COLO668 (cell line): ENCODE data around the gene CUBN.
"Not testable (repeated sequence)": the region's sequence is repeated elsewhere in the genome, so short reads cannot be mapped to it uniquely, and the experiment has no call there.

Source experiments
- DNase-seq: peaks from one replicate; lab custom pipeline; 2025; ENCODE audit not compliant: unreplicated experiment; lab: John Stamatoyannopoulos, UW

CUBN gene

GRCh38 chr10:17141504-17142229 lies 12.1 kb upstream of the CUBN start:
- no peak for DNase-seq

- no peak for DNase-seq
Observed at GRCh38 chr10:17140386-17140761, 10.8 kb upstream of the CUBN start.

GRCh38 chr10:17138460-17139042 lies 8.9 kb upstream of the CUBN start:
- DNase-seq = no peak

- no peak for DNase-seq
Observed at GRCh38 chr10:17134737-17135260, 5.2 kb upstream of the CUBN start.

- DNase-seq = no peak
Observed at GRCh38 chr10:17134282-17134681, 4.7 kb upstream of the CUBN start.

GRCh38 chr10:17128261-17128660 lies 1.4 kb downstream of the CUBN start:
- no peak for DNase-seq

GRCh38 chr10:17126327-17126726 lies 3.3 kb downstream of the CUBN start:
- no peak for DNase-seq

- DNase-seq = no peak
Observed at GRCh38 chr10:17125206-17125893, 4.3 kb downstream of the CUBN start.

- DNase-seq = no peak
Observed at GRCh38 chr10:17123961-17124360, 5.7 kb downstream of the CUBN start.

GRCh38 chr10:17122726-17123661 lies 6.6 kb downstream of the CUBN start:
- DNase-seq = no peak

- DNase-seq = no peak
Observed at GRCh38 chr10:17122052-17122451, 7.6 kb downstream of the CUBN start.

- no peak for DNase-seq
Observed at GRCh38 chr10:17120694-17121093, 8.9 kb downstream of the CUBN start.

GRCh38 chr10:17119845-17120244 lies 9.8 kb downstream of the CUBN start:
- no peak for DNase-seq

- no peak for DNase-seq
Observed at GRCh38 chr10:17116193-17116592, 13.4 kb downstream of the CUBN start.

- no peak for DNase-seq
Observed at GRCh38 chr10:17115683-17116082, 13.9 kb downstream of the CUBN start.

GRCh38 chr10:17114878-17115444 lies 14.7 kb downstream of the CUBN start:
- not testable (repeated sequence) for DNase-seq

GRCh38 chr10:17113889-17114540 lies 15.6 kb downstream of the CUBN start:
- DNase-seq = no peak

- no peak for DNase-seq
Observed at GRCh38 chr10:17113346-17113745, 16.3 kb downstream of the CUBN start.

- no peak for DNase-seq
Observed at GRCh38 chr10:17112566-17112965, 17.0 kb downstream of the CUBN start.
